Fibroblast of mammary gland (primary cell): Measurements from ENCODE around the gene LINC00305.

Source experiments
- DNase-seq: peaks from one replicate; pipeline ENCODE4 v3.0.0-alpha.2; 2010; ENCODE audit warnings: low read depth
- H3K4me3 ChIP-seq: 2 replicates; pipeline ENCODE4 v1.5.1; 2011; ENCODE audit warnings: low read depth, mild to moderate bottlenecking, low read length, moderate library complexity; ENCODE audit not compliant: control insufficient read depth
- CTCF ChIP-seq: conservative IDR thresholded peaks from 2 replicates; pipeline ENCODE4 v1.5.1; 2011; ENCODE audit warnings: low read depth, low read length, inconsistent platforms; ENCODE audit not compliant: control insufficient read depth, insufficient read depth

LINC00305 gene

GRCh38 chr18:64090876-64091275 is 58.0 kb downstream of the LINC00305 start:
- DNase-seq = no peak
- TF ChIP-seq CTCF = no peak
- H3K4me3 ChIP-seq = no peak overlapping the region

GRCh38 chr18:64083916-64084315 is 65.0 kb downstream of the LINC00305 start:
- no peak for TF ChIP-seq CTCF
- DNase-seq = no peak
- no peak overlapping the region for H3K4me3 ChIP-seq

- no peak overlapping the region for H3K4me3 ChIP-seq
- DNase-seq = no peak
Measured at GRCh38 chr18:64082513-64082912, 66.4 kb downstream of the LINC00305 start.

GRCh38 chr18:64082054-64082453 is 66.8 kb downstream of the LINC00305 start:
- DNase-seq = no peak
- TF ChIP-seq CTCF = no peak

More at GRCh38 chr18:64082513-64082912, 66.4 kb downstream of the LINC00305 start:
- TF ChIP-seq CTCF = no peak

GRCh38 chr18:64073971-64074370 is 74.9 kb downstream of the LINC00305 start:
- TF ChIP-seq CTCF = no peak
- no peak for DNase-seq
- no peak overlapping the region for H3K4me3 ChIP-seq

More at GRCh38 chr18:64082054-64082453, 66.8 kb downstream of the LINC00305 start:
- no peak overlapping the region for H3K4me3 ChIP-seq

GRCh38 chr18:64055019-64055418 is 93.9 kb downstream of the LINC00305 start:
- H3K4me3 ChIP-seq = no peak overlapping the region
- no peak for TF ChIP-seq CTCF
- no peak for DNase-seq

- H3K4me3 ChIP-seq = no peak overlapping the region
- DNase-seq = no peak
- no peak for TF ChIP-seq CTCF
Measured at GRCh38 chr18:64053246-64053645, 95.6 kb downstream of the LINC00305 start.
